Measurements from ENCODE around the gene TXLNG. TPM values are rescaled to one million over a fixed set of nuclear protein-coding genes. Genes with fewer than 3 reads are reported as not detected.

TXLNG gene
- total RNA-seq, 1 experiment from 2014 or later = 31.1 TPM

- no peaks in the 10 kb centered on the region for H3K27me3 Mint-ChIP-seq (ENCODE audit: low read depth)
- no peaks in the 10 kb centered on the region for H3K4me1 Mint-ChIP-seq
- CTCF ChIA-PET = no interaction called here
- DNase-seq (ENCODE audit: low spot score) = no peak
- H3K9me3 Mint-ChIP-seq = no peaks in the 10 kb centered on the region
- no peak overlapping the region for H3K4me3 Mint-ChIP-seq
- TF ChIP-seq NFE2L1 (CRISPR knock-in tag; IDR thresholded peaks at IDR 0.05) (no peak), ZNF416 (CRISPR knock-in tag; IDR thresholded peaks at IDR 0.05) (no peak), SMAD4 (CRISPR knock-in tag; IDR thresholded peaks at IDR 0.05) (no peak), ZNF121 (CRISPR knock-in tag; IDR thresholded peaks at IDR 0.05) (no peak), IRF2 (CRISPR knock-in tag; IDR thresholded peaks at IDR 0.05; ENCODE audit: borderline replicate concordance, low read depth) (no peak), FOXJ3 (CRISPR knock-in tag; IDR thresholded peaks at IDR 0.05; ENCODE audit: borderline replicate concordance) (no peak), NR2C2 (CRISPR knock-in tag; IDR thresholded peaks at IDR 0.05) (no peak), USF1 (CRISPR knock-in tag; IDR thresholded peaks at IDR 0.05) (no peak), USF2 (CRISPR knock-in tag; IDR thresholded peaks at IDR 0.05) (no peak), NR1H2 (CRISPR knock-in tag; IDR thresholded peaks at IDR 0.05) (no peak), E2F1 (CRISPR knock-in tag; IDR thresholded peaks at IDR 0.05) (no peak)
- TF ChIP-seq, protein P1, sequence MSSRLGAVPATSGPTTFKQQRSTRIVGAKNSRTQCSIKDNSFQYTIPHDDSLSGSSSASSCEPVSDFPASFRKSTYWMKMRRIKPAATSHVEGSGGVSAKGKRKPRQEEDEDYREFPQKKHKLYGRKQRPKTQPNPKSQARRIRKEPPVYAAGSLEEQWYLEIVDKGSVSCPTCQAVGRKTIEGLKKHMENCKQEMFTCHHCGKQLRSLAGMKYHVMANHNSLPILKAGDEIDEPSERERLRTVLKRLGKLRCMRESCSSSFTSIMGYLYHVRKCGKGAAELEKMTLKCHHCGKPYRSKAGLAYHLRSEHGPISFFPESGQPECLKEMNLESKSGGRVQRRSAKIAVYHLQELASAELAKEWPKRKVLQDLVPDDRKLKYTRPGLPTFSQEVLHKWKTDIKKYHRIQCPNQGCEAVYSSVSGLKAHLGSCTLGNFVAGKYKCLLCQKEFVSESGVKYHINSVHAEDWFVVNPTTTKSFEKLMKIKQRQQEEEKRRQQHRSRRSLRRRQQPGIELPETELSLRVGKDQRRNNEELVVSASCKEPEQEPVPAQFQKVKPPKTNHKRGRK (CRISPR knock-in tag; IDR thresholded peaks at IDR 0.05; ENCODE audit: borderline replicate concordance) = no peak
- TF ChIP-seq, protein P2, sequence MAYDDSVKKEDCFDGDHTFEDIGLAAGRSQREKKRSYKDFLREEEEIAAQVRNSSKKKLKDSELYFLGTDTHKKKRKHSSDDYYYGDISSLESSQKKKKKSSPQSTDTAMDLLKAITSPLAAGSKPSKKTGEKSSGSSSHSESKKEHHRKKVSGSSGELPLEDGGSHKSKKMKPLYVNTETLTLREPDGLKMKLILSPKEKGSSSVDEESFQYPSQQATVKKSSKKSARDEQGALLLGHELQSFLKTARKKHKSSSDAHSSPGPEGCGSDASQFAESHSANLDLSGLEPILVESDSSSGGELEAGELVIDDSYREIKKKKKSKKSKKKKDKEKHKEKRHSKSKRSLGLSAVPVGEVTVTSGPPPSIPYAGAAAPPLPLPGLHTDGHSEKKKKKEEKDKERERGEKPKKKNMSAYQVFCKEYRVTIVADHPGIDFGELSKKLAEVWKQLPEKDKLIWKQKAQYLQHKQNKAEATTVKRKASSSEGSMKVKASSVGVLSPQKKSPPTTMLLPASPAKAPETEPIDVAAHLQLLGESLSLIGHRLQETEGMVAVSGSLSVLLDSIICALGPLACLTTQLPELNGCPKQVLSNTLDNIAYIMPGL (CRISPR knock-in tag; IDR thresholded peaks at IDR 0.05) = no peak
- POLR2A ChIA-PET = no interaction called here
- no peak for ATAC-seq
- peaks cover 41% of the 10 kb centered on the region for H3K36me3 Mint-ChIP-seq
- no peak overlapping the region for H3K27ac Mint-ChIP-seq
Measured at GRCh38 chrX:16750136-16750535, 36.1 kb upstream of the TXLNG start.

DNA sequence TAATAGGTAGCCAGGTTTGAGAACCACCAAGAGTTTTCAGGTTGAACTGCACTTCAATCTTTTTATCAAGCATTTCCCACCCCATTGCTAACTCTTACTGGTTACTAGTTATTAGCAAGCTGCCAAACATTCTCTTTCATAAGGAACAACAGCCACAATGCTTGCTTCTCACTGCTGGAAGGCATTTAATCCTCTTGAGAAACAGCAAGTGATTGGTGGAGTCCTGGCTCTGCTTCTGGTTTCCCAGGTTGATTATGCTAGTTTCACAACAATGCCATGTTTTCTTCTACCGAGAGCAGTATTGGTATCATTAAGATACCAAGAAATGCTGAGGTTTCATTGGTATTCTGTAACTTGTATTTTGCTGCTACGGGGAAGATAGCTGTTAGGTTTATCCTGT is 32.2 kb upstream of the TXLNG start:
- POLR2A ChIA-PET = no interaction called here
- ATAC-seq (no peak), DNase-seq (ENCODE audit: low spot score) (no peak)
- 0 out of 2 replicates have a peak, but pooled peaks cover 4% of the 10 kb centered on the region for H3K4me1 Mint-ChIP-seq
- no peaks in the 10 kb centered on the region for H3K27me3 Mint-ChIP-seq (ENCODE audit: low read depth)
- H3K36me3 Mint-ChIP-seq = peaks cover 41% of the 10 kb centered on the region
- H3K4me3 Mint-ChIP-seq = no peak overlapping the region
- CTCF ChIA-PET = no interaction called here
- H3K9me3 Mint-ChIP-seq = no peaks in the 10 kb centered on the region
- no peak overlapping the region for H3K27ac Mint-ChIP-seq
- TF ChIP-seq ZNF671 (CRISPR knock-in tag; IDR thresholded peaks at IDR 0.05) (no peak), FOXP4 (CRISPR knock-in tag; IDR thresholded peaks at IDR 0.05) (no peak), ELF4 (CRISPR knock-in tag; IDR thresholded peaks at IDR 0.05; ENCODE audit: low read depth) (no peak), HMGA2 (CRISPR knock-in tag; IDR thresholded peaks at IDR 0.05) (no peak), NFYB (CRISPR knock-in tag; conservative IDR thresholded peaks at IDR 0.05; ENCODE audit: low read depth) (no peak), OVOL2 (CRISPR knock-in tag; IDR thresholded peaks at IDR 0.05; ENCODE audit: borderline replicate concordance) (no peak)
- TF ChIP-seq, protein P3, sequence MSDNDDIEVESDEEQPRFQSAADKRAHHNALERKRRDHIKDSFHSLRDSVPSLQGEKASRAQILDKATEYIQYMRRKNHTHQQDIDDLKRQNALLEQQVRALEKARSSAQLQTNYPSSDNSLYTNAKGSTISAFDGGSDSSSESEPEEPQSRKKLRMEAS (CRISPR knock-in tag; IDR thresholded peaks at IDR 0.05) = no peak
- TF ChIP-seq, protein P4, sequence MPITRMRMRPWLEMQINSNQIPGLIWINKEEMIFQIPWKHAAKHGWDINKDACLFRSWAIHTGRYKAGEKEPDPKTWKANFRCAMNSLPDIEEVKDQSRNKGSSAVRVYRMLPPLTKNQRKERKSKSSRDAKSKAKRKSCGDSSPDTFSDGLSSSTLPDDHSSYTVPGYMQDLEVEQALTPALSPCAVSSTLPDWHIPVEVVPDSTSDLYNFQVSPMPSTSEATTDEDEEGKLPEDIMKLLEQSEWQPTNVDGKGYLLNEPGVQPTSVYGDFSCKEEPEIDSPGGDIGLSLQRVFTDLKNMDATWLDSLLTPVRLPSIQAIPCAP (CRISPR knock-in tag; IDR thresholded peaks at IDR 0.05) = no peak
- TF ChIP-seq, protein P1 (CRISPR knock-in tag; IDR thresholded peaks at IDR 0.05; ENCODE audit: borderline replicate concordance) = no peak

Data from WTC11 (cell line).